ENCODE data around the gene COL7A1. TPM values are rescaled to one million over a fixed set of nuclear protein-coding genes. Genes with fewer than 3 reads are reported as not detected.
A peak's percentile ranks its signal among the peaks of the same experiment; 100 is the strongest.

COL7A1 gene
- total and polyA plus RNA-seq, 2 of the 13 experiments (the other 11 are each of a cell fraction or from before 2014, with no cell fraction given): 2.7 to 11.7 TPM

DNA sequence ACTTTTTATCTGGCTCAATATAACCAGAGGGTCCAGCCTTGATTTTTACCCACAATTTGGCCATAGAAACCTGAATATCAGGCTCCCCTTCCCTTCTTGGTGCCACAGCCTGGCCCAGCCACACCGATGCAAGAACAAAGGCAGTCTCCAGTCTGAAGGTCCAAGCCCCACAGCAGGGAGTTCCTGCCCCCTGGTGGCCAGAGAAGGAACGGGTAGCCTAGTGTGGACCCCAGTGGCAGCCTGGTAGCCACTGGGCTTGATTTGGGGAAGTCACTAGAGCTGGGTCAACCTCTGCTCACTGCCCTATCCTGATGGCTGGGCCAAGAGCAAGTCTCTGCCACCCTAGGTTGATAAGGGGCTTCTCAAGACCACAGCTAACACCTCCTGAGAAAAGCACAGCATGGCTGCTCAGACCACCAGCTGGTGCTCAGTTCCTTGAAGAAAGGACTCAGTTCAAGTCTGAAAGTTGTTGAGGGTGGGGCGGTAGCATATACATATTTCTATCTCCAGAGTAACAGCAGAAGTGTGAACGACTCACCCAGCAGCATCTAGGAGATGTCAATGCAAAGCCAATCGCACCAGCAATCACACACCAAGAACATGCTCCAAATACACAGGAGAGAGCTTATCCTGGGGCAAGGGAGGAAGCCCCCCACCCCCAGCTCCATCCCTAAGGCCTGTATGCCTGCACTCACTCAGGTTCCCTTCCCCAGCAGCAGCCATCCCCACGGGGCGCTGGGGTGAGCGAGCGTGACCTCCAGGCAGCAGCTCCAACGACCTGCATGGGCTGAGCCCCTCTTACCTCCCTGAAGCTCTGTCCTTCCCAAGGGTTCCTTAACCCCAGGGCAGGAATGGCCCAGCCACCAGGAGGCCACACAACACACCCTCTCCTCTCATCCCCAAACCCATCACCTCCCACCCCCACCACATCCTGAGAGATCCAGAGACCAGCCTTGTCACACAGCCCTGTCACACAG lies 46.1 kb downstream of the COL7A1 start (continued):
- TF ChIP-seq, protein P1, sequence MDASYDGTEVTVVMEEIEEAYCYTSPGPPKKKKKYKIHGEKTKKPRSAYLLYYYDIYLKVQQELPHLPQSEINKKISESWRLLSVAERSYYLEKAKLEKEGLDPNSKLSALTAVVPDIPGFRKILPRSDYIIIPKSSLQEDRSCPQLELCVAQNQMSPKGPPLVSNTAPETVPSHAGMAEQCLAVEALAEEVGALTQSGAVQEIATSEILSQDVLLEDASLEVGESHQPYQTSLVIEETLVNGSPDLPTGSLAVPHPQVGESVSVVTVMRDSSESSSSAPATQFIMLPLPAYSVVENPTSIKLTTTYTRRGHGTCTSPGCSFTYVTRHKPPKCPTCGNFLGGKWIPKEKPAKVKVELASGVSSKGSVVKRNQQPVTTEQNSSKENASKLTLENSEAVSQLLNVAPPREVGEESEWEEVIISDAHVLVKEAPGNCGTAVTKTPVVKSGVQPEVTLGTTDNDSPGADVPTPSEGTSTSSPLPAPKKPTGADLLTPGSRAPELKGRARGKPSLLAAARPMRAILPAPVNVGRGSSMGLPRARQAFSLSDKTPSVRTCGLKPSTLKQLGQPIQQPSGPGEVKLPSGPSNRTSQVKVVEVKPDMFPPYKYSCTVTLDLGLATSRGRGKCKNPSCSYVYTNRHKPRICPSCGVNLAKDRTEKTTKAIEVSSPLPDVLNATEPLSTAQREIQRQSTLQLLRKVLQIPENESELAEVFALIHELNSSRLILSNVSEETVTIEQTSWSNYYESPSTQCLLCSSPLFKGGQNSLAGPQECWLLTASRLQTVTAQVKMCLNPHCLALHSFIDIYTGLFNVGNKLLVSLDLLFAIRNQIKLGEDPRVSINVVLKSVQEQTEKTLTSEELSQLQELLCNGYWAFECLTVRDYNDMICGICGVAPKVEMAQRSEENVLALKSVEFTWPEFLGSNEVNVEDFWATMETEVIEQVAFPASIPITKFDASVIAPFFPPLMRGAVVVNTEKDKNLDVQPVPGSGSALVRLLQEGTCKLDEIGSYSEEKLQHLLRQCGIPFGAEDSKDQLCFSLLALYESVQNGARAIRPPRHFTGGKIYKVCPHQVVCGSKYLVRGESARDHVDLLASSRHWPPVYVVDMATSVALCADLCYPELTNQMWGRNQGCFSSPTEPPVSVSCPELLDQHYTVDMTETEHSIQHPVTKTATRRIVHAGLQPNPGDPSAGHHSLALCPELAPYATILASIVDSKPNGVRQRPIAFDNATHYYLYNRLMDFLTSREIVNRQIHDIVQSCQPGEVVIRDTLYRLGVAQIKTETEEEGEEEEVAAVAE (CRISPR knock-in tag; IDR thresholded peaks at IDR 0.05; ENCODE audit: borderline replicate concordance): no peak
- TF ChIP-seq FOXA3 (CRISPR knock-in tag; IDR thresholded peaks at IDR 0.05) (no peak; the same call in 1 of the 2 replicates), ZNF883 (CRISPR knock-in tag; IDR thresholded peaks at IDR 0.05; ENCODE audit: not compliant biosample characterization) (no peak), ZNF652 (CRISPR knock-in tag; IDR thresholded peaks at IDR 0.05; ENCODE audit: borderline replicate concordance, low read depth) (no peak), ZNF713 (CRISPR knock-in tag; IDR thresholded peaks at IDR 0.05) (no peak), HNF4A (CRISPR knock-in tag; IDR thresholded peaks at IDR 0.05) (no peak), ZNF619 (CRISPR knock-in tag; IDR thresholded peaks at IDR 0.05) (no peak), ELF4 (CRISPR knock-in tag; IDR thresholded peaks at IDR 0.05; ENCODE audit: borderline replicate concordance) (no peak), RCOR2 (CRISPR knock-in tag; IDR thresholded peaks at IDR 0.05) (no peak), SMARCE1 (IDR thresholded peaks at IDR 0.05; ENCODE audit: borderline replicate concordance) (no peak)
- TF ChIP-seq, protein P2, sequence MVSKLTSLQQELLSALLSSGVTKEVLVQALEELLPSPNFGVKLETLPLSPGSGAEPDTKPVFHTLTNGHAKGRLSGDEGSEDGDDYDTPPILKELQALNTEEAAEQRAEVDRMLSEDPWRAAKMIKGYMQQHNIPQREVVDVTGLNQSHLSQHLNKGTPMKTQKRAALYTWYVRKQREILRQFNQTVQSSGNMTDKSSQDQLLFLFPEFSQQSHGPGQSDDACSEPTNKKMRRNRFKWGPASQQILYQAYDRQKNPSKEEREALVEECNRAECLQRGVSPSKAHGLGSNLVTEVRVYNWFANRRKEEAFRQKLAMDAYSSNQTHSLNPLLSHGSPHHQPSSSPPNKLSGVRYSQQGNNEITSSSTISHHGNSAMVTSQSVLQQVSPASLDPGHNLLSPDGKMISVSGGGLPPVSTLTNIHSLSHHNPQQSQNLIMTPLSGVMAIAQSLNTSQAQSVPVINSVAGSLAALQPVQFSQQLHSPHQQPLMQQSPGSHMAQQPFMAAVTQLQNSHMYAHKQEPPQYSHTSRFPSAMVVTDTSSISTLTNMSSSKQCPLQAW (CRISPR knock-in tag; IDR thresholded peaks at IDR 0.05): peak; percentile 8; the same call in 1 of the 2 replicates
- TF ChIP-seq, protein P3, sequence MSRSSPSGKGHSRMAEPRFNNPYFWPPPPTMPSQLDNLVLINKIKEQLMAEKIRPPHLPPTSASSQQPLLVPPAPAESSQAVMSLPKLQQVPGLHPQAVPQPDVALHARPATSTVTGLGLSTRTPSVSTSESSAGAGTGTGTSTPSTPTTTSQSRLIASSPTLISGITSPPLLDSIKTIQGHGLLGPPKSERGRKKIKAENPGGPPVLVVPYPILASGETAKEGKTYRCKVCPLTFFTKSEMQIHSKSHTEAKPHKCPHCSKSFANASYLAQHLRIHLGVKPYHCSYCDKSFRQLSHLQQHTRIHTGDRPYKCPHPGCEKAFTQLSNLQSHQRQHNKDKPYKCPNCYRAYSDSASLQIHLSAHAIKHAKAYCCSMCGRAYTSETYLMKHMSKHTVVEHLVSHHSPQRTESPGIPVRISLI (CRISPR knock-in tag; IDR thresholded peaks at IDR 0.05; ENCODE audit: borderline replicate concordance): no peak
- TF ChIP-seq, protein P4, sequence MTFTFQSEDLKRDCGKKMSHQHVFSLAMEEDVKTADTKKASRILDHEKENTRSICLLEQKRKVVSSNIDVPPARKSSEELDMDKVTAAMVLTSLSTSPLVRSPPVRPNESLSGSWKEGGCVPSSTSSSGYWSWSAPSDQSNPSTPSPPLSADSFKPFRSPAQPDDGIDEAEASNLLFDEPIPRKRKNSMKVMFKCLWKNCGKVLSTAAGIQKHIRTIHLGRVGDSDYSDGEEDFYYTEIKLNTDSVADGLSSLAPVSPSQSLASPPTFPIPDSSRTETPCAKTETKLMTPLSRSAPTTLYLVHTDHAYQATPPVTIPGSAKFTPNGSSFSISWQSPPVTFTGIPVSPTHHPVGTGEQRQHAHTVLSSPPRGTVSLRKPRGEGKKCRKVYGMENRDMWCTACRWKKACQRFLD (CRISPR knock-in tag; IDR thresholded peaks at IDR 0.05; ENCODE audit: borderline replicate concordance): no peak
- TF ChIP-seq, protein P5, sequence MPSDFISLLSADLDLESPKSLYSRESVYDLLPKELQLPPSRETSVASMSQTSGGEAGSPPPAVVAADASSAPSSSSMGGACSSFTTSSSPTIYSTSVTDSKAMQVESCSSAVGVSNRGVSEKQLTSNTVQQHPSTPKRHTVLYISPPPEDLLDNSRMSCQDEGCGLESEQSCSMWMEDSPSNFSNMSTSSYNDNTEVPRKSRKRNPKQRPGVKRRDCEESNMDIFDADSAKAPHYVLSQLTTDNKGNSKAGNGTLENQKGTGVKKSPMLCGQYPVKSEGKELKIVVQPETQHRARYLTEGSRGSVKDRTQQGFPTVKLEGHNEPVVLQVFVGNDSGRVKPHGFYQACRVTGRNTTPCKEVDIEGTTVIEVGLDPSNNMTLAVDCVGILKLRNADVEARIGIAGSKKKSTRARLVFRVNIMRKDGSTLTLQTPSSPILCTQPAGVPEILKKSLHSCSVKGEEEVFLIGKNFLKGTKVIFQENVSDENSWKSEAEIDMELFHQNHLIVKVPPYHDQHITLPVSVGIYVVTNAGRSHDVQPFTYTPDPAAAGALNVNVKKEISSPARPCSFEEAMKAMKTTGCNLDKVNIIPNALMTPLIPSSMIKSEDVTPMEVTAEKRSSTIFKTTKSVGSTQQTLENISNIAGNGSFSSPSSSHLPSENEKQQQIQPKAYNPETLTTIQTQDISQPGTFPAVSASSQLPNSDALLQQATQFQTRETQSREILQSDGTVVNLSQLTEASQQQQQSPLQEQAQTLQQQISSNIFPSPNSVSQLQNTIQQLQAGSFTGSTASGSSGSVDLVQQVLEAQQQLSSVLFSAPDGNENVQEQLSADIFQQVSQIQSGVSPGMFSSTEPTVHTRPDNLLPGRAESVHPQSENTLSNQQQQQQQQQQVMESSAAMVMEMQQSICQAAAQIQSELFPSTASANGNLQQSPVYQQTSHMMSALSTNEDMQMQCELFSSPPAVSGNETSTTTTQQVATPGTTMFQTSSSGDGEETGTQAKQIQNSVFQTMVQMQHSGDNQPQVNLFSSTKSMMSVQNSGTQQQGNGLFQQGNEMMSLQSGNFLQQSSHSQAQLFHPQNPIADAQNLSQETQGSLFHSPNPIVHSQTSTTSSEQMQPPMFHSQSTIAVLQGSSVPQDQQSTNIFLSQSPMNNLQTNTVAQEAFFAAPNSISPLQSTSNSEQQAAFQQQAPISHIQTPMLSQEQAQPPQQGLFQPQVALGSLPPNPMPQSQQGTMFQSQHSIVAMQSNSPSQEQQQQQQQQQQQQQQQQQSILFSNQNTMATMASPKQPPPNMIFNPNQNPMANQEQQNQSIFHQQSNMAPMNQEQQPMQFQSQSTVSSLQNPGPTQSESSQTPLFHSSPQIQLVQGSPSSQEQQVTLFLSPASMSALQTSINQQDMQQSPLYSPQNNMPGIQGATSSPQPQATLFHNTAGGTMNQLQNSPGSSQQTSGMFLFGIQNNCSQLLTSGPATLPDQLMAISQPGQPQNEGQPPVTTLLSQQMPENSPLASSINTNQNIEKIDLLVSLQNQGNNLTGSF (CRISPR knock-in tag; IDR thresholded peaks at IDR 0.05): no peak

Data from HepG2 (cell line).